WTC11 (cell line): ENCODE measurements around the gene PRELID3B. TPM values are rescaled to one million over a fixed set of nuclear protein-coding genes. Genes with fewer than 3 reads are reported as not detected.
A peak's percentile ranks its signal among the peaks of the same experiment; 100 is the strongest.

ENCODE experiments used
- ATAC-seq: fragments of 200-7000 bp; cut with Tn5 transposase; 2 replicates; pipeline ENCODE4 v1.10.0; 2021; ENCODE audit warnings: mild to moderate bottlenecking, moderate library complexity
- CTCF ChIA-PET: fragments of 300-600 bp; sonication (Branson Sonifier 250); formaldehyde crosslinking; loops from one replicate; lab custom pipeline; 2021; ENCODE audit warnings: antibody characterized with exemption; lab: Charles Lee
- POLR2A ChIA-PET: fragments of 350-600 bp; sonication (Branson Sonifier 250); formaldehyde crosslinking; loops from one replicate; lab custom pipeline; 2021; ENCODE audit warnings: antibody characterized with exemption; lab: Charles Lee
- DNase-seq: peaks from one replicate; pipeline ENCODE4 v3.0.0; 2021; ENCODE audit warnings: low spot score
- H3K27ac Mint-ChIP-seq: 2 replicates; pipeline ENCODE4 v1.8.0; 2021; ENCODE audit warnings: mixed read lengths
- H3K27me3 Mint-ChIP-seq: 2 replicates; pipeline ENCODE4 v1.8.0; 2021; ENCODE audit warnings: low read depth, mild to moderate bottlenecking, moderate library complexity, mixed read lengths
- H3K36me3 Mint-ChIP-seq: 2 replicates; pipeline ENCODE4 v1.8.0; 2021; ENCODE audit warnings: mixed read lengths
- H3K4me1 Mint-ChIP-seq: 2 replicates; pipeline ENCODE4 v1.8.0; 2022; ENCODE audit warnings: mixed read lengths
- H3K4me3 Mint-ChIP-seq: 2 replicates; pipeline ENCODE4 v1.8.0; 2021; ENCODE audit warnings: mild to moderate bottlenecking, moderate library complexity, mixed read lengths
- H3K9me3 Mint-ChIP-seq: 2 replicates; pipeline ENCODE4 v1.8.0; 2021; ENCODE audit warnings: mixed read lengths
- ATF1 ChIP-seq: sonication (generic); formaldehyde crosslinking; IDR thresholded peaks from 2 replicates; pipeline ENCODE4 v1.8.1; 2023; ENCODE audit warnings: mild to moderate bottlenecking, moderate library complexity, missing genetic modification reagents
- ETV6 ChIP-seq: sonication (generic); formaldehyde crosslinking; IDR thresholded peaks from 2 replicates; pipeline ENCODE4 v1.8.1; 2022; ENCODE audit warnings: mild to moderate bottlenecking, missing genetic modification reagents
- FOXJ3 ChIP-seq: sonication (generic); formaldehyde crosslinking; IDR thresholded peaks from 2 replicates; pipeline ENCODE4 v1.9.0; 2021; ENCODE audit warnings: missing genetic modification reagents, mild to moderate bottlenecking, borderline replicate concordance
- TCF7 ChIP-seq: sonication (generic); formaldehyde crosslinking; IDR thresholded peaks from 2 replicates; pipeline ENCODE4 v1.8.0; 2022; ENCODE audit warnings: mild to moderate bottlenecking, low read depth, missing genetic modification reagents, moderate library complexity
- TP53 ChIP-seq: sonication (generic); formaldehyde crosslinking; IDR thresholded peaks from 2 replicates; pipeline ENCODE4 v1.8.1; 2023; ENCODE audit warnings: mild to moderate bottlenecking, missing genetic modification reagents
- ZNF138 ChIP-seq: sonication (generic); formaldehyde crosslinking; conservative IDR thresholded peaks from 2 replicates; pipeline ENCODE4 v1.8.1; 2022; ENCODE audit warnings: mild to moderate bottlenecking, moderate library complexity, missing genetic modification reagents
- ZNF219 ChIP-seq: sonication (generic); formaldehyde crosslinking; IDR thresholded peaks from 2 replicates; pipeline ENCODE4 v1.8.0; 2023; ENCODE audit warnings: missing genetic modification reagents, mild to moderate bottlenecking, borderline replicate concordance
- ZNF671 ChIP-seq: fragments of 250-450 bp; sonication (Bioruptor Pico); IDR thresholded peaks from 2 replicates; pipeline ENCODE4 v1.8.0; 2021; ENCODE audit warnings: mild to moderate bottlenecking
- total RNA-seq: library from RNA; stranded (reverse); gene quantifications from 3 replicates; pipeline ENCODE4 v1.2.3, GENCODE V29; 2021
- TF ChIP-seq, protein P1 (sequence below): sonication (generic); formaldehyde crosslinking; IDR thresholded peaks from 2 replicates; pipeline ENCODE4 v1.8.0; 2022; ENCODE audit warnings: mild to moderate bottlenecking, missing genetic modification reagents
- TF ChIP-seq, protein P2 (sequence below): fragments of 250-450 bp; sonication (Bioruptor Pico); IDR thresholded peaks from 2 replicates; pipeline ENCODE4 v1.8.0; 2021; ENCODE audit warnings: mild to moderate bottlenecking
- TF ChIP-seq, protein P3 (sequence below): sonication (generic); formaldehyde crosslinking; IDR thresholded peaks from 2 replicates; pipeline ENCODE4 v1.8.0; 2022; ENCODE audit warnings: mild to moderate bottlenecking, missing genetic modification reagents
- TF ChIP-seq, protein P4 (sequence below): sonication (generic); formaldehyde crosslinking; IDR thresholded peaks from 2 replicates; pipeline ENCODE4 v1.8.1; 2023; ENCODE audit warnings: mild to moderate bottlenecking, missing genetic modification reagents
- TF ChIP-seq, protein P5 (sequence below): sonication (generic); formaldehyde crosslinking; IDR thresholded peaks from 2 replicates; pipeline ENCODE4 v1.8.1; 2023; ENCODE audit warnings: mild to moderate bottlenecking, missing genetic modification reagents
- TF ChIP-seq, protein P6 (sequence below): sonication (generic); formaldehyde crosslinking; IDR thresholded peaks from 2 replicates; pipeline ENCODE4 v1.8.1; 2022; ENCODE audit warnings: low read depth, mild to moderate bottlenecking, moderate library complexity, missing genetic modification reagents, borderline replicate concordance
- TF ChIP-seq, protein P7 (sequence below): sonication (generic); formaldehyde crosslinking; IDR thresholded peaks from 2 replicates; pipeline ENCODE4 v1.8.0; 2022; ENCODE audit warnings: mild to moderate bottlenecking, missing genetic modification reagents
- TF ChIP-seq, protein P8 (sequence below): fragments of 200-600 bp; IDR thresholded peaks from 2 replicates; pipeline ENCODE4 v1.8.0; 2022; ENCODE audit warnings: antibody characterized with exemption
- TF ChIP-seq, protein P9 (sequence below): sonication (generic); formaldehyde crosslinking; IDR thresholded peaks from 2 replicates; pipeline ENCODE4 v1.8.1; 2022; ENCODE audit warnings: missing genetic modification reagents, borderline replicate concordance
- TF ChIP-seq, protein P10 (sequence below): fragments of 250-450 bp; sonication (Bioruptor Pico); conservative IDR thresholded peaks from 2 replicates; pipeline ENCODE4 v1.9.0; 2021; ENCODE audit warnings: mild to moderate bottlenecking

Gene PRELID3B
- total RNA-seq, 1 experiment from 2014 or later: 46.9 TPM

DNA sequence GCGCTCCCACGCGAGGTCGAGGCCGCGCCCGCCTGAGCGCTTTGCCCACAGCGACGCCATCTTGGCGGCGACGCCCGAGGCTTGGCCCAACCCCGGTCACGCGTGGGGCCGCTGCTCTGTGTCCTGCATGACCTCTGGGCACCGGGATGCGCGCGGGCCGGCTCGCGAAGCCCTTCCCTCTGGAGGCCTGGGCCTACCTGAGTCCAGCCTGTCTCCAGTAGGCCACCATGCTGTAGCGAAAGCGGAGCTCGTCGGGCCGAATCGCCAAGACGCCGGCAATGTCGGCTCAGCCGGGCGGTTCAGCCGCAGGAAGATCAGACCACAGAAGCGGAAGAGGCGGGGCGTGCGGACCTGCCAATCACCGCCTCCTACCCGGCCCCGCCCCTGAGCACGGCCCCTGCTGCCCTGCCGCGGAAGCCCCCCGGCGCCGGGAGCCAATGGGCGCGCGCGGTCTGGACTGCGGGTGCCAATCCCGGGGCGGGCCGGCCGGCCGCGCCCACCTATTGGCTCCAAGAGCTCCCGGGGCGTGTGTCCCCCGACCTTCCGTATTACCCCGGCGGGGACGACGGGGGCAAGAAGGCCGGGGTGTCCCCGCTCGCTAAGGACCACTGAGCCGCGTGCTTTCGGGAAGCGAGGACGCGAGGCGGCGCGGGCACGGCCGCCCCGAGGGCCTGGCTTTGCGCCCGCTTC is 10.4 kb downstream of the PRELID3B start, which contains the start of gene ATP5F1E:
TSS of gene ATP5F1E (minus strand) at position 313 of the 690 bp plus-strand sequence. CDS start at position 229, 84 bp downstream.
- Mint-ChIP-seq H3K27me3 (peaks cover 47% of the 10 kb centered on the region), H3K4me1 (peaks cover 28% of the 10 kb centered on the region), H3K27ac (peak within 1 kb of the TSS; percentile 88), H3K4me3 (peak within 1 kb of the TSS; percentile 88), H3K36me3 (peaks cover 71% of the 10 kb centered on the region), H3K9me3 (no peaks in the 10 kb centered on the region)
- POLR2A ChIA-PET: interaction anchor here (0.6 to 1.2 kb wide), 6 partner anchors 9 to 483 kb away, joined by 3 to 5 read pairs (median 4); partner anchors contain the start of gene PRELID3B
- ATAC-seq (peak; percentile 99), DNase-seq (peak; percentile 95)
- CTCF ChIA-PET: interaction anchor here (0.7 to 1.5 kb wide), 16 partner anchors 18 to 483 kb away, joined by 3 to 10 read pairs (median 3); no protein-coding TSS in a partner anchor
- TF ChIP-seq ZNF138 (CRISPR knock-in tag) (no peak), ZNF219 (CRISPR knock-in tag) (no peak), ZNF671 (CRISPR knock-in tag) (no peak), TP53 (no peak), TCF7 (CRISPR knock-in tag) (peak; percentile 66; the same call in 1 of the 2 replicates), ATF1 (CRISPR knock-in tag) (peak; percentile 33; the same call in 1 of the 2 replicates), ETV6 (CRISPR knock-in tag) (peak; percentile 83; the same call in 1 of the 2 replicates), FOXJ3 (CRISPR knock-in tag) (no peak)
- TF ChIP-seq, protein P1, sequence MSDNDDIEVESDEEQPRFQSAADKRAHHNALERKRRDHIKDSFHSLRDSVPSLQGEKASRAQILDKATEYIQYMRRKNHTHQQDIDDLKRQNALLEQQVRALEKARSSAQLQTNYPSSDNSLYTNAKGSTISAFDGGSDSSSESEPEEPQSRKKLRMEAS: peak; percentile 94
- TF ChIP-seq, protein P2, sequence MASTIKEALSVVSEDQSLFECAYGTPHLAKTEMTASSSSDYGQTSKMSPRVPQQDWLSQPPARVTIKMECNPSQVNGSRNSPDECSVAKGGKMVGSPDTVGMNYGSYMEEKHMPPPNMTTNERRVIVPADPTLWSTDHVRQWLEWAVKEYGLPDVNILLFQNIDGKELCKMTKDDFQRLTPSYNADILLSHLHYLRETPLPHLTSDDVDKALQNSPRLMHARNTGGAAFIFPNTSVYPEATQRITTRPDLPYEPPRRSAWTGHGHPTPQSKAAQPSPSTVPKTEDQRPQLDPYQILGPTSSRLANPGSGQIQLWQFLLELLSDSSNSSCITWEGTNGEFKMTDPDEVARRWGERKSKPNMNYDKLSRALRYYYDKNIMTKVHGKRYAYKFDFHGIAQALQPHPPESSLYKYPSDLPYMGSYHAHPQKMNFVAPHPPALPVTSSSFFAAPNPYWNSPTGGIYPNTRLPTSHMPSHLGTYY: no peak
- TF ChIP-seq, protein P3, sequence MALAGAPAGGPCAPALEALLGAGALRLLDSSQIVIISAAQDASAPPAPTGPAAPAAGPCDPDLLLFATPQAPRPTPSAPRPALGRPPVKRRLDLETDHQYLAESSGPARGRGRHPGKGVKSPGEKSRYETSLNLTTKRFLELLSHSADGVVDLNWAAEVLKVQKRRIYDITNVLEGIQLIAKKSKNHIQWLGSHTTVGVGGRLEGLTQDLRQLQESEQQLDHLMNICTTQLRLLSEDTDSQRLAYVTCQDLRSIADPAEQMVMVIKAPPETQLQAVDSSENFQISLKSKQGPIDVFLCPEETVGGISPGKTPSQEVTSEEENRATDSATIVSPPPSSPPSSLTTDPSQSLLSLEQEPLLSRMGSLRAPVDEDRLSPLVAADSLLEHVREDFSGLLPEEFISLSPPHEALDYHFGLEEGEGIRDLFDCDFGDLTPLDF (CRISPR knock-in tag): 0 out of 2 replicates have a peak, but pooled peaks have one; percentile 32
- TF ChIP-seq, protein P4, sequence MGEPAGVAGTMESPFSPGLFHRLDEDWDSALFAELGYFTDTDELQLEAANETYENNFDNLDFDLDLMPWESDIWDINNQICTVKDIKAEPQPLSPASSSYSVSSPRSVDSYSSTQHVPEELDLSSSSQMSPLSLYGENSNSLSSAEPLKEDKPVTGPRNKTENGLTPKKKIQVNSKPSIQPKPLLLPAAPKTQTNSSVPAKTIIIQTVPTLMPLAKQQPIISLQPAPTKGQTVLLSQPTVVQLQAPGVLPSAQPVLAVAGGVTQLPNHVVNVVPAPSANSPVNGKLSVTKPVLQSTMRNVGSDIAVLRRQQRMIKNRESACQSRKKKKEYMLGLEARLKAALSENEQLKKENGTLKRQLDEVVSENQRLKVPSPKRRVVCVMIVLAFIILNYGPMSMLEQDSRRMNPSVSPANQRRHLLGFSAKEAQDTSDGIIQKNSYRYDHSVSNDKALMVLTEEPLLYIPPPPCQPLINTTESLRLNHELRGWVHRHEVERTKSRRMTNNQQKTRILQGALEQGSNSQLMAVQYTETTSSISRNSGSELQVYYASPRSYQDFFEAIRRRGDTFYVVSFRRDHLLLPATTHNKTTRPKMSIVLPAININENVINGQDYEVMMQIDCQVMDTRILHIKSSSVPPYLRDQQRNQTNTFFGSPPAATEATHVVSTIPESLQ (CRISPR knock-in tag): peak; percentile 10; the same call in 1 of the 2 replicates
- TF ChIP-seq, protein P5, sequence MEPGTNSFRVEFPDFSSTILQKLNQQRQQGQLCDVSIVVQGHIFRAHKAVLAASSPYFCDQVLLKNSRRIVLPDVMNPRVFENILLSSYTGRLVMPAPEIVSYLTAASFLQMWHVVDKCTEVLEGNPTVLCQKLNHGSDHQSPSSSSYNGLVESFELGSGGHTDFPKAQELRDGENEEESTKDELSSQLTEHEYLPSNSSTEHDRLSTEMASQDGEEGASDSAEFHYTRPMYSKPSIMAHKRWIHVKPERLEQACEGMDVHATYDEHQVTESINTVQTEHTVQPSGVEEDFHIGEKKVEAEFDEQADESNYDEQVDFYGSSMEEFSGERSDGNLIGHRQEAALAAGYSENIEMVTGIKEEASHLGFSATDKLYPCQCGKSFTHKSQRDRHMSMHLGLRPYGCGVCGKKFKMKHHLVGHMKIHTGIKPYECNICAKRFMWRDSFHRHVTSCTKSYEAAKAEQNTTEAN (CRISPR knock-in tag): no peak
- TF ChIP-seq, protein P6, sequence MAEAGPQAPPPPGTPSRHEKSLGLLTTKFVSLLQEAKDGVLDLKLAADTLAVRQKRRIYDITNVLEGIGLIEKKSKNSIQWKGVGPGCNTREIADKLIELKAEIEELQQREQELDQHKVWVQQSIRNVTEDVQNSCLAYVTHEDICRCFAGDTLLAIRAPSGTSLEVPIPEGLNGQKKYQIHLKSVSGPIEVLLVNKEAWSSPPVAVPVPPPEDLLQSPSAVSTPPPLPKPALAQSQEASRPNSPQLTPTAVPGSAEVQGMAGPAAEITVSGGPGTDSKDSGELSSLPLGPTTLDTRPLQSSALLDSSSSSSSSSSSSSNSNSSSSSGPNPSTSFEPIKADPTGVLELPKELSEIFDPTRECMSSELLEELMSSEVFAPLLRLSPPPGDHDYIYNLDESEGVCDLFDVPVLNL (CRISPR knock-in tag): no peak
- TF ChIP-seq, protein P7, sequence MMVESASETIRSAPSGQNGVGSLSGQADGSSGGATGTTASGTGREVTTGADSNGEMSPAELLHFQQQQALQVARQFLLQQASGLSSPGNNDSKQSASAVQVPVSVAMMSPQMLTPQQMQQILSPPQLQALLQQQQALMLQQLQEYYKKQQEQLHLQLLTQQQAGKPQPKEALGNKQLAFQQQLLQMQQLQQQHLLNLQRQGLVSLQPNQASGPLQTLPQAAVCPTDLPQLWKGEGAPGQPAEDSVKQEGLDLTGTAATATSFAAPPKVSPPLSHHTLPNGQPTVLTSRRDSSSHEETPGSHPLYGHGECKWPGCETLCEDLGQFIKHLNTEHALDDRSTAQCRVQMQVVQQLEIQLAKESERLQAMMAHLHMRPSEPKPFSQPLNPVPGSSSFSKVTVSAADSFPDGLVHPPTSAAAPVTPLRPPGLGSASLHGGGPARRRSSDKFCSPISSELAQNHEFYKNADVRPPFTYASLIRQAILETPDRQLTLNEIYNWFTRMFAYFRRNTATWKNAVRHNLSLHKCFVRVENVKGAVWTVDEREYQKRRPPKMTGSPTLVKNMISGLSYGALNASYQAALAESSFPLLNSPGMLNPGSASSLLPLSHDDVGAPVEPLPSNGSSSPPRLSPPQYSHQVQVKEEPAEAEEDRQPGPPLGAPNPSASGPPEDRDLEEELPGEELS (CRISPR knock-in tag): peak; percentile 29; the same call in 1 of the 2 replicates
- TF ChIP-seq, protein P8, sequence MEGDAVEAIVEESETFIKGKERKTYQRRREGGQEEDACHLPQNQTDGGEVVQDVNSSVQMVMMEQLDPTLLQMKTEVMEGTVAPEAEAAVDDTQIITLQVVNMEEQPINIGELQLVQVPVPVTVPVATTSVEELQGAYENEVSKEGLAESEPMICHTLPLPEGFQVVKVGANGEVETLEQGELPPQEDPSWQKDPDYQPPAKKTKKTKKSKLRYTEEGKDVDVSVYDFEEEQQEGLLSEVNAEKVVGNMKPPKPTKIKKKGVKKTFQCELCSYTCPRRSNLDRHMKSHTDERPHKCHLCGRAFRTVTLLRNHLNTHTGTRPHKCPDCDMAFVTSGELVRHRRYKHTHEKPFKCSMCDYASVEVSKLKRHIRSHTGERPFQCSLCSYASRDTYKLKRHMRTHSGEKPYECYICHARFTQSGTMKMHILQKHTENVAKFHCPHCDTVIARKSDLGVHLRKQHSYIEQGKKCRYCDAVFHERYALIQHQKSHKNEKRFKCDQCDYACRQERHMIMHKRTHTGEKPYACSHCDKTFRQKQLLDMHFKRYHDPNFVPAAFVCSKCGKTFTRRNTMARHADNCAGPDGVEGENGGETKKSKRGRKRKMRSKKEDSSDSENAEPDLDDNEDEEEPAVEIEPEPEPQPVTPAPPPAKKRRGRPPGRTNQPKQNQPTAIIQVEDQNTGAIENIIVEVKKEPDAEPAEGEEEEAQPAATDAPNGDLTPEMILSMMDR: no peak
- TF ChIP-seq, protein P9, sequence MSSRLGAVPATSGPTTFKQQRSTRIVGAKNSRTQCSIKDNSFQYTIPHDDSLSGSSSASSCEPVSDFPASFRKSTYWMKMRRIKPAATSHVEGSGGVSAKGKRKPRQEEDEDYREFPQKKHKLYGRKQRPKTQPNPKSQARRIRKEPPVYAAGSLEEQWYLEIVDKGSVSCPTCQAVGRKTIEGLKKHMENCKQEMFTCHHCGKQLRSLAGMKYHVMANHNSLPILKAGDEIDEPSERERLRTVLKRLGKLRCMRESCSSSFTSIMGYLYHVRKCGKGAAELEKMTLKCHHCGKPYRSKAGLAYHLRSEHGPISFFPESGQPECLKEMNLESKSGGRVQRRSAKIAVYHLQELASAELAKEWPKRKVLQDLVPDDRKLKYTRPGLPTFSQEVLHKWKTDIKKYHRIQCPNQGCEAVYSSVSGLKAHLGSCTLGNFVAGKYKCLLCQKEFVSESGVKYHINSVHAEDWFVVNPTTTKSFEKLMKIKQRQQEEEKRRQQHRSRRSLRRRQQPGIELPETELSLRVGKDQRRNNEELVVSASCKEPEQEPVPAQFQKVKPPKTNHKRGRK: no peak
- TF ChIP-seq, protein P10, sequence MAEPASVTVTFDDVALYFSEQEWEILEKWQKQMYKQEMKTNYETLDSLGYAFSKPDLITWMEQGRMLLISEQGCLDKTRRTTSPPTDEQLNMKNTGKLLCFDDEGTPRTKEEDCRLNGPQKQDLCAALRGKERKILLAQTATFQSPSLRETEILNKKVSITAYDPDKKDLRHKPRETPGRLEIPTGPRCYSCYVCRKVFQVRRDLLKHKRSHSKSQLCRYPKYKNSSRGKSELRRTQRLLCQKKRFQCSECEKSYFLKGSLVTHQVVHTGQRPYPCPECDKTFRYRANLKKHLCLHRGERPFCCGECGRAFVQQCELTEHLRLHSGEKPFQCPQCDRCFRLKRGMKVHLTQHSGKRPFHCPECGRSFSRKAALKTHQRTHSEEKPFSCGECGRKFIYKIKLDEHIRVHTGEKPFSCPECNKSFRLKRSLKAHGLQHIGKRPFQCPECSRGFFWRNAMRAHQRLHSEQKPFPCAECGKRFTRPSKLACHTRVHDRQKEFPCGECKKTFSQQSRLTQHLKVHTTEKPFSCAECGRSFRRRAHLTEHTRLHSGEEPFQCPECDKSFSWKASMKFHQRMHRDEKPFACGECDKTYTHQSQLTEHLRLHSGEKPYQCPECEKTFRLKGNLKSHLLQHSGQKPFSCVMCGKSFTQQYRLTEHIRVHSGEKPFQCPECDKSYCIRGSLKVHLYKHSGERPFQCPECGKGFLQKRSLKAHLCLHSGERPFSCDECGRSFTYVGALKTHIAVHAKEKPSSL: no peak
